ENCODE data around the gene MRTFA.

DNA sequence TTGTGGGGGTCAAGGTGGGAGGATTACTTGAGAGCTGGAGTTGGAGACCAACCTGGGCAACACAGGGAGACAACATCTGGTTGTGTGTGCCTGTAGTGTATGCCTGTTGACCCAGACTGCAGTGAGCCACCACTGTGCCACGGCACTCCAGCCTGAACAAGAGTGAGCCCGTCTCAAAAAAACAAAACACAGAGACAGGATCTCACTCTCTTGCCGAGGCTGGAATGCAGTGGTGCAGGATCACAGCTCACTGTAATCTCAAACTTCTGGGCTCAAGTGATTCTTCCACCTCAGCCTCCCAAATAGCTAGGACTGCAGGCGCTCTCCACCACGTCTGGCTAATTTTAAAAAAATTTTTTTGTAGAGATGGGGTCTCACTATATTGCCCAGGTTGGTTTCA lies 153.6 kb downstream of the MRTFA start:
- TF ChIP-seq EHF (CRISPR knock-in tag; IDR thresholded peaks at IDR 0.05), result no peak
- TF ChIP-seq POLR2A (IDR thresholded peaks at IDR 0.05; ENCODE audit: low read length), result no peak
- TF ChIP-seq, protein P1, sequence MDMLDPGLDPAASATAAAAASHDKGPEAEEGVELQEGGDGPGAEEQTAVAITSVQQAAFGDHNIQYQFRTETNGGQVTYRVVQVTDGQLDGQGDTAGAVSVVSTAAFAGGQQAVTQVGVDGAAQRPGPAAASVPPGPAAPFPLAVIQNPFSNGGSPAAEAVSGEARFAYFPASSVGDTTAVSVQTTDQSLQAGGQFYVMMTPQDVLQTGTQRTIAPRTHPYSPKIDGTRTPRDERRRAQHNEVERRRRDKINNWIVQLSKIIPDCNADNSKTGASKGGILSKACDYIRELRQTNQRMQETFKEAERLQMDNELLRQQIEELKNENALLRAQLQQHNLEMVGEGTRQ (IDR thresholded peaks at IDR 0.05), result no peak
- TF ChIP-seq, protein P2, sequence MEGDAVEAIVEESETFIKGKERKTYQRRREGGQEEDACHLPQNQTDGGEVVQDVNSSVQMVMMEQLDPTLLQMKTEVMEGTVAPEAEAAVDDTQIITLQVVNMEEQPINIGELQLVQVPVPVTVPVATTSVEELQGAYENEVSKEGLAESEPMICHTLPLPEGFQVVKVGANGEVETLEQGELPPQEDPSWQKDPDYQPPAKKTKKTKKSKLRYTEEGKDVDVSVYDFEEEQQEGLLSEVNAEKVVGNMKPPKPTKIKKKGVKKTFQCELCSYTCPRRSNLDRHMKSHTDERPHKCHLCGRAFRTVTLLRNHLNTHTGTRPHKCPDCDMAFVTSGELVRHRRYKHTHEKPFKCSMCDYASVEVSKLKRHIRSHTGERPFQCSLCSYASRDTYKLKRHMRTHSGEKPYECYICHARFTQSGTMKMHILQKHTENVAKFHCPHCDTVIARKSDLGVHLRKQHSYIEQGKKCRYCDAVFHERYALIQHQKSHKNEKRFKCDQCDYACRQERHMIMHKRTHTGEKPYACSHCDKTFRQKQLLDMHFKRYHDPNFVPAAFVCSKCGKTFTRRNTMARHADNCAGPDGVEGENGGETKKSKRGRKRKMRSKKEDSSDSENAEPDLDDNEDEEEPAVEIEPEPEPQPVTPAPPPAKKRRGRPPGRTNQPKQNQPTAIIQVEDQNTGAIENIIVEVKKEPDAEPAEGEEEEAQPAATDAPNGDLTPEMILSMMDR (IDR thresholded peaks at IDR 0.05), result no peak
- no peak for TF ChIP-seq EHMT2 (IDR thresholded peaks at IDR 0.05; ENCODE audit: low read depth)
- no peak for TF ChIP-seq RNF2 (IDR thresholded peaks at IDR 0.05; ENCODE audit: borderline replicate concordance, low read depth)
- TF ChIP-seq, protein P3, sequence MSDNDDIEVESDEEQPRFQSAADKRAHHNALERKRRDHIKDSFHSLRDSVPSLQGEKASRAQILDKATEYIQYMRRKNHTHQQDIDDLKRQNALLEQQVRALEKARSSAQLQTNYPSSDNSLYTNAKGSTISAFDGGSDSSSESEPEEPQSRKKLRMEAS (IDR thresholded peaks at IDR 0.05), result no peak
- no peak for TF ChIP-seq SMC3 (IDR thresholded peaks at IDR 0.05)
- TF ChIP-seq JUN (IDR thresholded peaks at IDR 0.05), result no peak
- TF ChIP-seq HOXA7 (CRISPR knock-in tag; IDR thresholded peaks at IDR 0.05), result no peak
- TF ChIP-seq EP300 (IDR thresholded peaks at IDR 0.05), result no peak
- TF ChIP-seq, protein P4, sequence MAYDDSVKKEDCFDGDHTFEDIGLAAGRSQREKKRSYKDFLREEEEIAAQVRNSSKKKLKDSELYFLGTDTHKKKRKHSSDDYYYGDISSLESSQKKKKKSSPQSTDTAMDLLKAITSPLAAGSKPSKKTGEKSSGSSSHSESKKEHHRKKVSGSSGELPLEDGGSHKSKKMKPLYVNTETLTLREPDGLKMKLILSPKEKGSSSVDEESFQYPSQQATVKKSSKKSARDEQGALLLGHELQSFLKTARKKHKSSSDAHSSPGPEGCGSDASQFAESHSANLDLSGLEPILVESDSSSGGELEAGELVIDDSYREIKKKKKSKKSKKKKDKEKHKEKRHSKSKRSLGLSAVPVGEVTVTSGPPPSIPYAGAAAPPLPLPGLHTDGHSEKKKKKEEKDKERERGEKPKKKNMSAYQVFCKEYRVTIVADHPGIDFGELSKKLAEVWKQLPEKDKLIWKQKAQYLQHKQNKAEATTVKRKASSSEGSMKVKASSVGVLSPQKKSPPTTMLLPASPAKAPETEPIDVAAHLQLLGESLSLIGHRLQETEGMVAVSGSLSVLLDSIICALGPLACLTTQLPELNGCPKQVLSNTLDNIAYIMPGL (CRISPR knock-in tag; IDR thresholded peaks at IDR 0.05; ENCODE audit: borderline replicate concordance), result no peak
- TF ChIP-seq RCOR1 (IDR thresholded peaks at IDR 0.05; ENCODE audit: low read depth, low read length), result no peak

Measured in A549 (cell line).